ENCODE results near the gene SLC2A13. TPM values are rescaled to one million over a fixed set of nuclear protein-coding genes. Genes with fewer than 3 reads are reported as not detected.

SLC2A13 gene
- total RNA-seq, 1 donor from 2014 or later: 11.6 TPM

GRCh38 chr12:40110586-40110985, 4.7 kb upstream of the SLC2A13 start:
- H3K27ac ChIP-seq: no peak overlapping the region
- H3K4me3 ChIP-seq: no peak overlapping the region
- H3K9me3 ChIP-seq: no peaks in the 10 kb centered on the region
- no peak for TF ChIP-seq CTCF (IDR thresholded peaks at IDR 0.05)
- ATAC-seq (no peak), DNase-seq (no peak)
- H3K36me3 ChIP-seq: no peaks in the 10 kb centered on the region
- H3K4me1 ChIP-seq: peaks cover 17% of the 10 kb centered on the region
- no peaks in the 10 kb centered on the region for H3K27me3 ChIP-seq (ENCODE audit: low read depth)
- intact Hi-C loops (cut with DNase I): no loop called here

GRCh38 chr12:40107803-40108620, 2.1 kb upstream of the SLC2A13 start:
- TF ChIP-seq CTCF (IDR thresholded peaks at IDR 0.05): no peak
- H3K9me3 ChIP-seq: no peaks in the 10 kb centered on the region
- no peaks in the 10 kb centered on the region for H3K36me3 ChIP-seq
- peaks cover 33% of the 10 kb centered on the region for H3K4me1 ChIP-seq
- no peak overlapping the region for H3K27ac ChIP-seq
- DNase-seq: peak; percentile 40
- ATAC-seq: no peak
- peak overlapping the region; percentile 90 for H3K4me3 ChIP-seq
- intact Hi-C loops (cut with DNase I): no loop called here
- H3K27me3 ChIP-seq (ENCODE audit: low read depth): no peaks in the 10 kb centered on the region

- no peaks in the 10 kb centered on the region for H3K9me3 ChIP-seq
- peak; percentile 95 for TF ChIP-seq CTCF (IDR thresholded peaks at IDR 0.05)
- no peaks in the 10 kb centered on the region for H3K27me3 ChIP-seq (ENCODE audit: low read depth)
- H3K4me3 ChIP-seq: peak overlapping the region; percentile 90
- H3K36me3 ChIP-seq: no peaks in the 10 kb centered on the region
- ATAC-seq (peak; percentile 70 to 72), DNase-seq (peak; percentile 95)
- H3K4me1 ChIP-seq: peaks cover 33% of the 10 kb centered on the region
- peak overlapping the region; percentile 83 for H3K27ac ChIP-seq
- intact Hi-C loops (cut with DNase I): no loop called here
These were observed 1.4 kb upstream of the SLC2A13 start for GRCh38 chr12:40107098-40107802.

- no peak for ATAC-seq
- Histone ChIP-seq H3K9me3 (no peaks in the 10 kb centered on the region), H3K27me3 (ENCODE audit: low read depth) (no peaks in the 10 kb centered on the region), H3K4me1 (peaks cover 33% of the 10 kb centered on the region), H3K27ac (peak overlapping the region; percentile 83), H3K36me3 (no peaks in the 10 kb centered on the region), H3K4me3 (peak overlapping the region; percentile 90)
- TF ChIP-seq CTCF (IDR thresholded peaks at IDR 0.05): no peak
- no peak for DNase-seq
- intact Hi-C loops (cut with DNase I): no loop called here
These were observed 774 bp upstream of the SLC2A13 start for GRCh38 chr12:40106655-40107054.

GRCh38 chr12:40106202-40106533, 287 bp upstream of the SLC2A13 start:
- intact Hi-C loops (cut with DNase I): no loop called here
- H3K4me1 ChIP-seq: peaks cover 33% of the 10 kb centered on the region
- TF ChIP-seq CTCF (IDR thresholded peaks at IDR 0.05): no peak
- H3K4me3 ChIP-seq: peak overlapping the region; percentile 90
- H3K27ac ChIP-seq: peak overlapping the region; percentile 83
- H3K9me3 ChIP-seq: no peaks in the 10 kb centered on the region
- ATAC-seq (no peak), DNase-seq (no peak)
- no peaks in the 10 kb centered on the region for H3K36me3 ChIP-seq
- H3K27me3 ChIP-seq (ENCODE audit: low read depth): no peaks in the 10 kb centered on the region

All from lower lobe of right lung (tissue), 2 donors.